IMR-90 (cell line): ENCODE measurements around the gene DOCK9. TPM values are rescaled to one million over a fixed set of nuclear protein-coding genes. Genes with fewer than 3 reads are reported as not detected.

ENCODE experiments used
- ATAC-seq: fragments of 200-7000 bp; cut with Tn5 transposase; 2 replicates; pipeline ENCODE4 v1.9.1; 2020; ENCODE audit warnings: low read depth, mild to moderate bottlenecking, moderate library complexity
- BruUV-seq: library from RNA; stranded (reverse); fragments of 400-500 nt; replicated peaks from 2 replicates; lab custom pipeline; 2021; lab: Mats Ljungman, UMichigan
- CTCF ChIA-PET: fragments of 300-600 bp; formaldehyde crosslinking; extraction: SDS; loops from one replicate; lab custom pipeline; 2021; ENCODE audit warnings: antibody characterized with exemption; lab: Yijun Ruan, JAX
- POLR2A ChIA-PET: fragments of 300-600 bp; sonication (Branson Sonifier 250); formaldehyde crosslinking; loops from one replicate; lab custom pipeline; 2022; ENCODE audit warnings: antibody characterized with exemption; ENCODE audit not compliant: unreplicated experiment; lab: Charles Lee
- DNase-seq: peaks from one replicate; pipeline ENCODE4 v3.0.0; 2013
- H2AFZ ChIP-seq: replicated peaks from 2 replicates; pipeline ENCODE3; 2013; ENCODE audit warnings: low read length, mild to moderate bottlenecking; ENCODE audit not compliant: poor library complexity
- H2AK5ac ChIP-seq: 2 replicates; pipeline ENCODE4 v1.6.1; 2013; ENCODE audit warnings: low read depth, low read length, inconsistent platforms
- H2AK9ac ChIP-seq: replicated peaks from 2 replicates; pipeline ENCODE3; 2013; ENCODE audit warnings: mild to moderate bottlenecking, low read depth, low read length, moderate library complexity; ENCODE audit not compliant: poor library complexity
- H2BK120ac ChIP-seq: 2 replicates; pipeline ENCODE4 v1.6.1; 2013; ENCODE audit warnings: low read depth, low read length, inconsistent platforms
- H2BK15ac ChIP-seq: 3 replicates; pipeline ENCODE4 v1.6.1; 2013; ENCODE audit warnings: low read depth, low read length, inconsistent platforms
- H2BK20ac ChIP-seq: 2 replicates; pipeline ENCODE4 v1.6.1; 2013; ENCODE audit warnings: low read depth, mild to moderate bottlenecking, inconsistent platforms, low read length, moderate library complexity
- H2BK5ac ChIP-seq: 2 replicates; pipeline ENCODE4 v1.6.1; 2013; ENCODE audit warnings: mild to moderate bottlenecking, low read depth, low read length, inconsistent platforms; ENCODE audit not compliant: poor library complexity, severe bottlenecking
- H3K14ac ChIP-seq: replicated peaks from 2 replicates; pipeline ENCODE4 v1.6.1; 2013; ENCODE audit warnings: low read depth, low read length, inconsistent platforms
- H3K18ac ChIP-seq: 2 replicates; pipeline ENCODE4 v1.6.1; 2013; ENCODE audit warnings: low read depth, low read length, control low read depth
- H3K23ac ChIP-seq: 2 replicates; pipeline ENCODE4 v1.6.1; 2013; ENCODE audit warnings: low read depth, low read length, inconsistent platforms
- H3K27ac ChIP-seq: 2 replicates; pipeline ENCODE4 v1.5.1; 2013; ENCODE audit warnings: mild to moderate bottlenecking, control low read depth, low read length; ENCODE audit not compliant: insufficient read depth
- H3K27me3 ChIP-seq: 2 replicates; pipeline ENCODE4 v1.6.1; 2013; ENCODE audit warnings: low read length; ENCODE audit not compliant: control insufficient read depth, insufficient read depth
- H3K36me3 ChIP-seq: 2 replicates; pipeline ENCODE4 v1.6.1; 2013; ENCODE audit warnings: low read length, mixed read lengths; ENCODE audit not compliant: control insufficient read depth, insufficient read depth
- H3K4ac ChIP-seq: 2 replicates; pipeline ENCODE4 v1.6.1; 2013; ENCODE audit warnings: low read depth, low read length, inconsistent platforms
- H3K4me1 ChIP-seq: 2 replicates; pipeline ENCODE4 v1.6.1; 2013; ENCODE audit warnings: low read length, mixed read lengths; ENCODE audit not compliant: control insufficient read depth, insufficient read depth
- H3K4me2 ChIP-seq: 2 replicates; pipeline ENCODE4 v1.6.1; 2013; ENCODE audit warnings: low read depth, mild to moderate bottlenecking, control low read depth, low read length, moderate library complexity
- H3K4me3 ChIP-seq: 2 replicates; pipeline ENCODE4 v1.5.1; 2013; ENCODE audit warnings: low read depth, mild to moderate bottlenecking, control low read depth, low read length, moderate library complexity; ENCODE audit not compliant: insufficient read depth
- H3K56ac ChIP-seq: 2 replicates; pipeline ENCODE4 v1.6.1; 2013; ENCODE audit warnings: low read length, inconsistent platforms; ENCODE audit not compliant: insufficient read depth; ENCODE audit errors: extremely low read depth
- H3K79me1 ChIP-seq, 2 experiments: 2 replicates each; pipeline ENCODE4 v1.6.1; 2013; ENCODE audit warnings: low read length in 2 of 2, inconsistent platforms in 1 of 2, low read depth in 1 of 2
- H3K9ac ChIP-seq: 2 replicates; pipeline ENCODE4 v1.6.1; 2013; ENCODE audit warnings: low read depth, low read length, control low read depth
- H3K9me1 ChIP-seq: 2 replicates; pipeline ENCODE4 v1.6.1; 2013; ENCODE audit warnings: low read length, inconsistent platforms; ENCODE audit not compliant: insufficient read depth
- H3K9me3 ChIP-seq: 2 replicates; pipeline ENCODE4 v1.6.1; 2013; ENCODE audit warnings: low read length; ENCODE audit not compliant: control insufficient read depth, insufficient read depth
- H4K20me1 ChIP-seq: 2 replicates; pipeline ENCODE4 v1.6.1; 2013; ENCODE audit warnings: low read length, inconsistent platforms; ENCODE audit not compliant: insufficient read depth
- H4K5ac ChIP-seq: 2 replicates; pipeline ENCODE4 v1.6.1; 2013; ENCODE audit warnings: mild to moderate bottlenecking, low read depth, low read length, control low read depth
- H4K8ac ChIP-seq, 2 experiments: 2 replicates each; pipeline ENCODE4 v1.6.1; 2013; ENCODE audit warnings: low read depth in 2 of 2, low read length in 2 of 2, control low read depth in 1 of 2, inconsistent platforms in 1 of 2
- H4K91ac ChIP-seq: 2 replicates; pipeline ENCODE4 v1.6.1; 2013; ENCODE audit warnings: low read depth, low read length, inconsistent platforms; ENCODE audit not compliant: insufficient read depth
- MAFK ChIP-seq: IDR thresholded peaks from 2 replicates; pipeline ENCODE4 v1.6.1; 2012; ENCODE audit warnings: low read depth, low read length, improper control_type of control experiment
- MAZ ChIP-seq: IDR thresholded peaks from 2 replicates; pipeline ENCODE4 v1.6.1; 2012; ENCODE audit warnings: low read depth, mild to moderate bottlenecking, low read length, improper control_type of control experiment, moderate library complexity, borderline replicate concordance
- NFE2L2 ChIP-seq: fragments of 150-350 bp; IDR thresholded peaks from 2 replicates; pipeline ENCODE4 v1.6.1; 2016; ENCODE audit warnings: low read depth, mild to moderate bottlenecking, low read length
- RAD21 ChIP-seq: IDR thresholded peaks from 2 replicates; pipeline ENCODE4 v1.6.1; 2012; ENCODE audit warnings: low read length, improper control_type of control experiment
- RCOR1 ChIP-seq: IDR thresholded peaks from 2 replicates; pipeline ENCODE4 v1.6.1; 2012; ENCODE audit warnings: mild to moderate bottlenecking, low read length, improper control_type of control experiment; ENCODE audit not compliant: insufficient replicate concordance
- RFX5 ChIP-seq: IDR thresholded peaks from 2 replicates; pipeline ENCODE4 v1.8.0; 2012; ENCODE audit warnings: low read depth, mild to moderate bottlenecking, low read length, moderate library complexity
- WGBS, 2 experiments: methylation state at CpG; one replicate each; pipeline versions ENCODE4 v1.1.5 to v1.1.7; 2013; ENCODE audit warnings: missing lambda C conversion rate in 2 of 2; ENCODE audit not compliant: insufficient read length in 1 of 2; ENCODE audit errors: extremely low coverage in 2 of 2; 5-methylcytosine and 5-hydroxymethylcytosine counted together
- dilution Hi-C: fragments of 300-500 bp; cut with HindIII; formaldehyde crosslinking; loops from one replicate; pipeline ENCODE4 v1.14.3; 2018; ENCODE audit warnings: low sequenced_read_pairs; ENCODE audit not compliant: unreplicated experiment
- in situ Hi-C: fragments of 300-500 bp; cut with MboI; formaldehyde crosslinking; loops from 3 replicates; pipeline ENCODE4 v1.14.3; 2019; ENCODE audit warnings: low sequenced_read_pairs, inconsistent platforms, mixed read lengths
- intact Hi-C: fragments of 100-400 bp; cut with micrococcal nuclease; formaldehyde crosslinking; loops from 2 replicates; pipeline ENCODE4 v1.10.0; 2022
- polyA plus RNA-seq, 3 experiments: library from polyadenylated mRNA; depleted of rRNA; stranded (reverse); fragments of >200 nt; gene quantifications; 2 replicates each; pipeline ENCODE4 v1.2.3, GENCODE V29; 2012; ENCODE audit warnings: low replicate concordance in 1 of 3
- total RNA-seq: library from RNA; depleted of rRNA; stranded (reverse); fragments of >200 nt; gene quantifications from 2 replicates; pipeline ENCODE4 v1.2.3, GENCODE V29; 2012
- TF ChIP-seq, protein P1 (sequence below): fragments of 150-350 bp; IDR thresholded peaks from 2 replicates; pipeline ENCODE4 v1.6.1; 2017; ENCODE audit warnings: mild to moderate bottlenecking, antibody characterized with exemption, low read length, low read depth
- TF ChIP-seq, protein P2 (sequence below): fragments of 150-350 bp; IDR thresholded peaks from 2 replicates; pipeline ENCODE4 v1.6.1; 2016; ENCODE audit warnings: low read depth, mild to moderate bottlenecking, low read length, moderate library complexity, borderline replicate concordance

The DOCK9 gene
- total and polyA plus RNA-seq, 2 of the 4 experiments (the other 2 are of a cell fraction), result 4.8 to 7.2 TPM

DNA sequence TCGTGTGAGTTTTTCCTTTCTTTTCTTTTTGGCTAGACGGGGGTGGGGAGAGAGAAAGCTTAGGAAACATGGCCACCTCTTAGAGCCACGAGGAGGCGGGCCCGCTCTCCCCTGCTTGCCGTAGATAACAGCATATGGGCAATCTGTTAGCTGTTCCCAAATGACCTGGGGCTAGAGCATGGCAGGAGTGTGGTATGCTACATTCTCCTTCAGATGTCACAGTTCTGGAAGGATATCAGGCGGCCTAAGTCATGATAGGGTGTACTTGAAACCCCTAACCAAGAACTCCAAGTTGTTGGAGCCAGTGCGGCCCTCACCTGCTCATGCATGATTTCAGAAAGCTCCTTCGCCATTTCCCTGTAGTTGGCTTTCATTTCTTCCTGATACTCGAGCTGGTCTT, 181.1 kb downstream of the DOCK9 start:
- Histone ChIP-seq H2BK15ac (no peak overlapping the region), H3K23ac (no peak overlapping the region), H2BK20ac (no peak overlapping the region), H4K8ac (no peak overlapping the region), H3K79me1 (no peaks in the 10 kb centered on the region), H3K18ac (no peak overlapping the region), H3K4me1 (no peaks in the 10 kb centered on the region), H2AFZ (no peak overlapping the region), H4K91ac (no peak overlapping the region), H3K4me3 (no peak overlapping the region), H2AK9ac (no peak overlapping the region), H3K9ac (no peak overlapping the region), H3K9me3 (no peaks in the 10 kb centered on the region), H3K4ac (no peak overlapping the region), H4K5ac (no peak overlapping the region), H3K9me1 (peaks cover 10% of the 10 kb centered on the region; the same call in 1 of the 2 replicates), H3K27me3 (no peaks in the 10 kb centered on the region), H2AK5ac (no peak overlapping the region), H3K27ac (no peak overlapping the region), H3K36me3 (no peaks in the 10 kb centered on the region), H4K20me1 (no peaks in the 10 kb centered on the region), H2BK5ac (no peak overlapping the region), H3K4me2 (no peak overlapping the region), H3K14ac (no peak overlapping the region), H3K56ac (no peak overlapping the region), H2BK120ac (no peak overlapping the region)
- no TSS peak for BruUV-seq
- no peak for ATAC-seq
- TF ChIP-seq, protein P1, sequence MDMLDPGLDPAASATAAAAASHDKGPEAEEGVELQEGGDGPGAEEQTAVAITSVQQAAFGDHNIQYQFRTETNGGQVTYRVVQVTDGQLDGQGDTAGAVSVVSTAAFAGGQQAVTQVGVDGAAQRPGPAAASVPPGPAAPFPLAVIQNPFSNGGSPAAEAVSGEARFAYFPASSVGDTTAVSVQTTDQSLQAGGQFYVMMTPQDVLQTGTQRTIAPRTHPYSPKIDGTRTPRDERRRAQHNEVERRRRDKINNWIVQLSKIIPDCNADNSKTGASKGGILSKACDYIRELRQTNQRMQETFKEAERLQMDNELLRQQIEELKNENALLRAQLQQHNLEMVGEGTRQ, result no peak
- TF ChIP-seq, protein P2, sequence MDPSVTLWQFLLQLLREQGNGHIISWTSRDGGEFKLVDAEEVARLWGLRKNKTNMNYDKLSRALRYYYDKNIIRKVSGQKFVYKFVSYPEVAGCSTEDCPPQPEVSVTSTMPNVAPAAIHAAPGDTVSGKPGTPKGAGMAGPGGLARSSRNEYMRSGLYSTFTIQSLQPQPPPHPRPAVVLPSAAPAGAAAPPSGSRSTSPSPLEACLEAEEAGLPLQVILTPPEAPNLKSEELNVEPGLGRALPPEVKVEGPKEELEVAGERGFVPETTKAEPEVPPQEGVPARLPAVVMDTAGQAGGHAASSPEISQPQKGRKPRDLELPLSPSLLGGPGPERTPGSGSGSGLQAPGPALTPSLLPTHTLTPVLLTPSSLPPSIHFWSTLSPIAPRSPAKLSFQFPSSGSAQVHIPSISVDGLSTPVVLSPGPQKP, result no peak
- TF ChIP-seq RCOR1, result no peak
- TF ChIP-seq RFX5, result no peak
- no peak for TF ChIP-seq MAZ
- TF ChIP-seq RAD21, result no peak
- no peak for TF ChIP-seq MAFK
- no peak for TF ChIP-seq NFE2L2
- no peak for DNase-seq
- dilution Hi-C loops (no loop called here), intact Hi-C loops (no loop called here), in situ Hi-C loops (no loop called here)
- ChIA-PET CTCF (no interaction called here), POLR2A (no interaction called here)
- 87% methylated on average over 6 of the region's 10 CpGs; no CpG with 5 or more reads in 1 of the 2 experiments for WGBS, 2 experiments
